HG02623 (cell line): ENCODE data around the gene TFIP11.
"Not testable (repeated sequence)": the region's sequence is repeated elsewhere in the genome, so short reads cannot be mapped to it uniquely, and the experiment has no call there.

Experiments
- ATAC-seq: cut with Tn5 transposase; IDR thresholded peaks from one replicate; pipeline ENCODE4 v1.9.1; 2021; ENCODE audit warnings: moderate library complexity; ENCODE audit not compliant: unreplicated experiment

TFIP11 gene

GRCh38 chr22:26541167-26541819, 29.0 kb upstream of the TFIP11 start:
- no peak for ATAC-seq

DNA sequence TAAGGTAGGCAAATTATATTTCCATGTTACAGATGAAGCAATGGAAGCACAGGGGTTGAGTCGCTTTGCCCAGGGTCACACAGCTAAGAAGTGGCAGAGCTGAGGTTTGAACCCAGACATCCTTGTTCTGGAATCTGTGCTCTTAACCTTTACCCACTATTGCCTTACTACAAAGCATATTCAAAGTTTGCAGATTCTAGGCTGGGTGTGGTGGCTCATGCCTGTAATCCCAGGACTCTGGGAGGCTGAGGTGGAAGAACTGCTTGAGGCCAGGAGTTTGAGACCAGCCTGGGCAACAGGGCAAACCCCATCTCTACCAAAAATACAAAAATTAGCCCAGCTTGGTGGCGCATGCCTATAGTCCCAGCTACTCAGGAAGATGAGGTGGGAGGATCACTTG, 27.8 kb upstream of the TFIP11 start:
- ATAC-seq: no peak

DNA sequence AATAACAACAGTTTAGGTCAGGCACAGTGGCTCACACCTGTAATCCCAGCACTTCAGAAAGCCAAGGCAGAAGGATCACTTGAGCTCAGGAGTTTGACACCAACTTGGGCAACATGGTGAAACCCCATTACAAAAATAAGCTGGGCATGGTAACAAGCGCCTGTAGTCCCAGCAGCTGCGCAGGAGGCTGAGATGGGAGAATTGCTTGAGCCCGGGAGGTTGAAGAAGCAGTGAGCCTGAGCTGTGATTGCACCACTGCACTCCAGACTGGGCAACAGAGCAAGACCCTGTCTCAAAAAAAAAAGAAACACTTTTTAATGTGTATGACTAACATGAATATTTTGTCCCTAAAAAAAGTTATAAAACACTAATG, 24.5 kb upstream of the TFIP11 start:
- no peak for ATAC-seq

DNA sequence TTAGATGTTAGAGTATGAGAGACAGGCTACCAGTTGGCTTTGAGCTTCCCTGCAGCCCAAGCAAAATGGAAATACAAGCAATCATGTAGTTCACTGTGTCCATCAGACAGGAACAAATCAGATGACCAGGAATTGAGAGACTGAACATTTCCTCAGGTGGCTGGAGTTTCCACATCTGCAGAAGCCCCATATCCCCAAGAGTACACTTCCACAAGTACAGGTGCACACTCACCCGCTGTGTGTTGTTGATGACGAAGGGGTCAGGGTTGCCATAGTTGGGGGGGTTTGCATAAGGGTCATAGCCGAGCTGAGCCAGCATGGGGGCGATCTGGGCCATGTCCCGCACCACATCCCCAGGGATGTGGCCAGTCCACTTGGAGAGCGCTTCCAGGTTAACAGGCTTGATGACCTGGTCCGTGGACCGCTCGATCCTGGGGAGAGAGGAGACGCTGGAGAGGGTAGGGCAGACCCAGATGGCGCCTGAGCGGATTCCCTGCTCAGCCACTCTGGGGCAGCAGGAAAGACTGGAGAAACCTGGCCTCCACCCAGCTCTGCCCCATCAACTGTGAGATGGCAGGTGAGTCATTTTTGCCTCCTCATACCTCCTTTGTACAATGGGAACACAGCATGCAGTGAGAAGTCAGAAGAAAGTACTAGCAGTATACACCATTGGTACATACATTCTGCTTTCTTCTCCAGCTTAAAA, 23.9 kb upstream of the TFIP11 start:
- no peak for ATAC-seq

DNA sequence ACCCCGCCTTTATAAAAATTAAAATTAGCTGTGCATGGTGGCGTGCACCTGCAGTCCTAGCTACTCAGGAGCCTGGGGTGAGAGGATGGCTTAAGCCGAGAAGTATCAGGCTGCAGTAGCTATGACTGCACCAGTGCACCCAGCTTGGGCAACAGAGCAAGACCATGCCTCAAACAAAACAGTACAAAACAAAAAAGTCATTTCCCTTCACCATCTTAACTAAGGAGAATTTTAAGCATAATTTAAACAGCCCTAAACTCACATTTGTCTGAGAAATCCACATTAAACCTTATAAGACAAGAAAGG, 23.3 kb upstream of the TFIP11 start:
- ATAC-seq: no peak

DNA sequence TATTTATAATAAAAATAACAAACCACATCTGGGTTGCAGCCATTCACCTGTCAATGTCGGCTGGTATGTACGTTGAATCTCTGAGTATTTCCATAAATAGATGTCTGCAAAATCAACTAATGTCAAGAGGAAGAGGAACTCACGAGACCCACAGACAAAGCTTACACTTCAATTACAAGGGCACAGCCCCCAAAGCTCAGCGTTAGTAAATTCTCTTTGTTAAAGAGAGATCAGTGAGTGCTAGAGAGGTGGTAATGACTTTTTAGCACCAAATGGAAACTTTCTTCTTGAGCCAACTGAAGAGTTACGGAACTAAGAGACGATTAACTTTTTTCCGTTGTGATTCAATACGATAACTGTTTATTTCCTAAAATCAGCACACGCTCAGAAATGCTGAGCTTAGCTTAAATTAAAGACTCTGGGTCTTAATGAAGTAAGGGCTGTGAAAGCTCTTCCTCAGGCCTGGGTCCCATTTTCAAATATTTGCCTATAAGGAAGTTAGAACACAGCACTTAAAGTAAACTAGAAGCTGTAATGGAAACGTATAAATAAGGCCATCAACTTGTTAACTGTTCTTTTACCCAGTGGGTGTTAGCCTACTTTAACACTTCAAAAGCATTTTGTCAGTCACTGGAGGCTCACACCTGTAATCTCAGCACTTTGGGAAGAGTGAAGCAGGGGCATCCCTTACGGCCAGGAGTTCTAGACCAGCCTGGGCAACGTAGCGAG, 22.8 kb upstream of the TFIP11 start:
- ATAC-seq: no peak

DNA sequence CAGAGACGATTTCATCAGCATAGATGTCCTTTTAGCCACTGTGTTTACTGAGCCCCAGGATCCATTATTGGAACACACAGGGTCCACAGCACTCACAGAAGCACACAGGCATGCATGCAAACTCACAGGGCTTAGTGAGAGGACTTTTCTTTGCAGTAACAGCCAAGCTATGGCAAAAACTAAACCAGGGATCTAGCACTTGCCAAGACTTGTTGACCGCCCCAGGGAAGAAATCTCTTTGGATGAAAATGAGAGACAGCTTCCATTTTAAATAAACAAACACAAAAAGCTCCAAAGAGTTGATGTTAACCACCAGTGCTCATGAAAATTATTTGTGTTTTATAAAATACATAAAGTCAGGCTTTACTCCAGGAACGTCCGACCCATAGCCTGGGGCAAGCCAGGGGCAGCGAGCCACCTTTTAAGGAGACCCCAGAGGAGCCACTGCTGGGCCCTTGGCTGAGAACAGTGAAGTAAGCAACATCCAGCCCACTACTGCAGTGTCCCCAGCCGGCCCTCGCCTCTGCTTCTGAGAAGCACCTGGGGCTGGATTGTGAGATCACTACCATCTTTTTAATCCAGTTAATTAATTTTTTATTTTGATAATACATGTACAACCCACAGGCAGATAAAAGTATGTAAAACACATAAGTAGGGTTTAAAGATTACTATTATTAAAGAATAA, 22.0 kb upstream of the TFIP11 start:
- ATAC-seq: no peak

DNA sequence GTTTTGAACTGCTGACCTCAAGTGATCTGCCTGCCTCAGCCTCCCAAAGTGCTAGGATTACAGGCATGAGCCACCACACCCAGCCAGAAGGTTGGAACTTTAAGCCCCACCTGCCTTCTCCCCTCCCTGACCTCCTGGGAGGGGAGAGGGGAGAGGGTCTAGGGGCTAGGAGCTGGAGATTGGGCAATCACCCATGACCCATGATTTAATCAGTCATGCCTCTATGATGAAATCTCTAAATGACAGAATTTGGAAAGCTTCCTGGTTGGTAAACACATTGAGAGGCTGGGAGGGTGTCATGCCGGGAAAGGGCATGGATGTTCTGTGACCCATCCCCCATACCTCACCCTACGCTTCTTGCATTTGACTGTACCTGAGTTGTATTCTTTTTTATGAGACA, 17.1 kb upstream of the TFIP11 start:
- no peak for ATAC-seq

GRCh38 chr22:26528518-26528917, 16.2 kb upstream of the TFIP11 start:
- not testable (repeated sequence) for ATAC-seq

- no peak for ATAC-seq
These were observed 15.5 kb upstream of the TFIP11 start for GRCh38 chr22:26527574-26528465.

- ATAC-seq: no peak
These were observed 14.9 kb upstream of the TFIP11 start for GRCh38 chr22:26527167-26527566.

- no peak for ATAC-seq
These were observed 13.8 kb upstream of the TFIP11 start for GRCh38 chr22:26525946-26526564.

DNA sequence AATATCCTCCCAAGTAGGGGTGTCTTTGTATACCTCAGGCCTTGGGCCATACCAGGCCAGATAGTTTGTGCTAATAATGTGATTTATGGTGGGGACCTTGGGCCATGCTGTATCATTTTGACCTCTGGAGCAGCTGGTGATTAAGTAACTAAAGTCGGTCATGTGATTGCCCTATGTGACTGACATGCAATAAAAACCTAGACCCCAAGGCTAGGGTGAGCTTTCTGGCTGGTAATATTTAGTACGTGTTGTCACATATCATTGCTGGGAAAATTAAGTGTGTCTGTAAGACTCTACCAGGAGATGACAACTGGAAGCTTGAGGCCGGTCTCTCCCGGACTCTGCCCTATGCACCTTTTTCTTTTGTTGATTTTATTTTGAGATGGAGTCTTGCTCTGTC, 12.6 kb upstream of the TFIP11 start:
- no peak for ATAC-seq

DNA sequence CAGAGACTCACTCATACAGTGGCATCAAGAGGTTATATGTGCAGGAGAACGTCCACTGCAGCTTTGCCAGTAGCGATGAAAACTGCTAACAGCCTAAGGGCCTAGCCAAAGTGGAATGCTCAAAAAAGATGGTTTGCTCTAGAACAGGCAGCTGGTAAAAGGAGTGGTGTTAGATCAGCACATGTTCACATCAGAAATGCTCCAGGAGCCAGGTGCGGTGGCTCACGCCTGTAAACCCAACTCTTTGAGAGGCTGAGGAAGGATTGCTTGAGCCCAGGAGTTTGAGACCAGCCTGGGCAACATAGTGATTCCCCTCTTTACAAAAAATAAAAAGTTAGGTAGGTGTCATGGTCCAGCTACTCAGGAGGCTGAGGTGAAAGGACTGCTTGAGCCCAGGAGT, 10.3 kb upstream of the TFIP11 start:
- no peak for ATAC-seq

DNA sequence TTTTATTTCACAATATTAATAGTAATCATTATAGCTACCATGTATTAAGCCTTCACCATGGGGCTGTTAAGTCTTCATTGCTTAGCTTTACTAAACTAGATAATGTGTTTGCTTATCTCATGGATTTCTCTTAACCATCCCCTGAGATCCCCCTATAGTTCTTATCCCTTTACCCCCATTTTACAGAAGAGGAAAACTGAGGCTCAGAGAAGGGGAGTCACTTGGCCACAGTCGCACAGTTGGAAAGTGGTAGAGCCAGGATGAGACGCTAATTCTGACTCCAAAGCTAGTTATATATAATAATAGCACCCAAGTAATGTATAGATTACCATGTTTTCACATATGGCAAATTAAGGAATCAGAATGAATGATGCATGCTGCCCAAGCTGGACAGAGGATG, 9.7 kb upstream of the TFIP11 start:
- no peak for ATAC-seq

- no peak for ATAC-seq
These were observed 5.2 kb upstream of the TFIP11 start for GRCh38 chr22:26517429-26517828.

GRCh38 chr22:26516503-26516902, 4.2 kb upstream of the TFIP11 start:
- no peak for ATAC-seq

GRCh38 chr22:26515931-26516330, 3.7 kb upstream of the TFIP11 start:
- no peak for ATAC-seq

GRCh38 chr22:26514419-26515161, 2.3 kb upstream of the TFIP11 start:
- ATAC-seq: no peak

GRCh38 chr22:26513838-26514237, 1.6 kb upstream of the TFIP11 start:
- no peak for ATAC-seq
